ENCODE data around the gene IDS.
"Not testable (repeated sequence)": the region's sequence is repeated elsewhere in the genome, so short reads cannot be mapped to it uniquely, and the experiment has no call there.

Gene IDS

GRCh38 chrX:149539283-149540130 is 34.4 kb upstream of the IDS start:
- peak; percentile 64 to 82 for DNase-seq (ENCODE audit: low spot score in 2 of 2)
- Mint-ChIP-seq H3K4me3 (peak overlapping the region; percentile 96), H3K27ac (peak overlapping the region; percentile 100)

DNA sequence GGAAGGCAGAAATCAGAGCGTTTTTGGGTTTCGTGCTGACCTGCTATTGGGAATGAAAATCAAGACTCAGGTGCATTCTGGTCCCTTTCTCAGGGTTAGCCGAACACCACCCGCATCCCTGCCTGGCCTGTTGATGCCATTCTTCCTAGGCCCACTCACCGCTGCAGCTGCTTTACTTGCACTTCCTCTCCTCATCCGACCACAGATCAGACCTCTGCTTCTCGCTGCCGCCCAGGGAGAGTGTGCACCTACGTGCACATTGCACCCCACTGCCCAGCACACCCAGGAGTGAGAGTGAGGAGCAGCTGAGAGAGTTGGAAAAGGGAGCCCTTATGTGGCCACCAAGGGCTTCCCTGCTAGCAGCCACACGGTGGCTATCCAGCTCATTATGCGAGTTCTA is 32.4 kb upstream of the IDS start:
- peak; percentile 10 for ATAC-seq (ENCODE audit: low read depth)
- DNase-seq (ENCODE audit: low spot score in 2 of 2); H3K27me3 Mint-ChIP-seq; H3K9me3 Mint-ChIP-seq; H3K36me3 Mint-ChIP-seq; H3K27ac Mint-ChIP-seq; H3K4me3 Mint-ChIP-seq; H3K4me1 Mint-ChIP-seq: not testable (repeated sequence)

More at GRCh38 chrX:149539283-149540130, 34.4 kb upstream of the IDS start:
- Mint-ChIP-seq H3K27me3 (no peaks in the 10 kb centered on the region), H3K9me3 (no peaks in the 10 kb centered on the region), H3K4me1 (peaks cover 10% of the 10 kb centered on the region), H3K36me3 (peaks cover 10% of the 10 kb centered on the region)
- peak; percentile 54 for ATAC-seq (ENCODE audit: low read depth)

- H3K9me3 Mint-ChIP-seq; H3K36me3 Mint-ChIP-seq; H3K4me3 Mint-ChIP-seq; ATAC-seq (ENCODE audit: low read depth); H3K27me3 Mint-ChIP-seq; H3K27ac Mint-ChIP-seq; DNase-seq (ENCODE audit: low spot score in 2 of 2): not testable (repeated sequence)
- H3K4me1 Mint-ChIP-seq, result peaks cover 10% of the 10 kb centered on the region
Measured at GRCh38 chrX:149534926-149535602, 30.0 kb upstream of the IDS start.

- H3K36me3 Mint-ChIP-seq; H3K9me3 Mint-ChIP-seq; H3K27ac Mint-ChIP-seq; ATAC-seq (ENCODE audit: low read depth); H3K27me3 Mint-ChIP-seq; H3K4me3 Mint-ChIP-seq; DNase-seq (ENCODE audit: low spot score in 2 of 2): not testable (repeated sequence)
- peaks cover 10% of the 10 kb centered on the region for H3K4me1 Mint-ChIP-seq
Measured at GRCh38 chrX:149533999-149534398, 28.9 kb upstream of the IDS start.

DNA sequence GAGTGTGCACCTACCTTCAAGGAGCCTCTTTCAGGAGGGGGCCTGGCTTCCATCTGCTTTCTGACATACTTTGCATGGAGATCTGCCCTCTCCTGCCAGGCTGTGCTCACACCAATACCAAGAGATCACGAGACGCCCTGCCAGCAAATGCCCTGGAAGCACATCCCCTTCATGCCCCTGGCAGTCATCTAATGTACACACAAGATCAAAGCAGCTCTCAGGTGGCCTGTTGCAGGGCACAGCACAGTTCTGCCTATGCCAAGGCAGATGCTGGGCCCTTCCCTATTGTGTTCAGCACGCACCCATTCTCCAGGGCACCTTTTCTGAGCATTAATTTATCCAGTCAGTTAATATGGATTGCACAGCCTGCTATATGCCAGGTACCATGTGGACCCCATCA is 27.8 kb upstream of the IDS start:
- not testable (repeated sequence) for ATAC-seq (ENCODE audit: low read depth); H3K27ac Mint-ChIP-seq; H3K27me3 Mint-ChIP-seq; DNase-seq (ENCODE audit: low spot score in 2 of 2); H3K9me3 Mint-ChIP-seq; H3K36me3 Mint-ChIP-seq; H3K4me3 Mint-ChIP-seq
- H3K4me1 Mint-ChIP-seq, result peaks cover 10% of the 10 kb centered on the region

DNA sequence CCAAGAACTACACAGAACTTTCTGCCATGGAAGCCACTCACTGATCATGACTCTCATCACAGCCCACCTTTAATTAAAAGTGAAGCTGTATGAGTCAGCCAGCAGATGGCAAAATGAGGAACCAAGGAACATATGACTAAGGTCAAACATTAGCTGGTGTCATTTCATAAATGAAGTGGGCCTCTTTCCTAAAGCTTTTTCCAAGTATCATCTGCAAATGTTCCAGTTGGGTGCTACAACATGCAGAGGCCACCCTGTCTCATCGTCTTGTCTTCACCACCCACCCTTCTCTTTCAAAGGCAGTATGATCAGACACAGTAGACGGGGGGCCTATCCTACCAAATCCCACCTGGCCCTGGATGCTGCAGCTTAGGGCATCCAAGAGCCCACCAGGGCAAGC is 26.5 kb upstream of the IDS start:
- Mint-ChIP-seq H3K9me3 (no peaks in the 10 kb centered on the region), H3K36me3 (peaks cover 10% of the 10 kb centered on the region), H3K27ac (no peak overlapping the region), H3K4me1 (peaks cover 8% of the 10 kb centered on the region), H3K27me3 (no peaks in the 10 kb centered on the region), H3K4me3 (no peak overlapping the region)
- ATAC-seq (ENCODE audit: low read depth) (peak; percentile 81), DNase-seq (ENCODE audit: low spot score in 2 of 2) (no peak)

GRCh38 chrX:149528381-149528780 is 23.3 kb upstream of the IDS start:
- Mint-ChIP-seq H3K4me1 (peaks cover 7% of the 10 kb centered on the region), H3K27ac (no peak overlapping the region), H3K9me3 (no peaks in the 10 kb centered on the region), H3K27me3 (no peaks in the 10 kb centered on the region), H3K4me3 (no peak overlapping the region), H3K36me3 (no peaks in the 10 kb centered on the region)
- no peak for DNase-seq (ENCODE audit: low spot score in 2 of 2)
- ATAC-seq (ENCODE audit: low read depth), result no peak

DNA sequence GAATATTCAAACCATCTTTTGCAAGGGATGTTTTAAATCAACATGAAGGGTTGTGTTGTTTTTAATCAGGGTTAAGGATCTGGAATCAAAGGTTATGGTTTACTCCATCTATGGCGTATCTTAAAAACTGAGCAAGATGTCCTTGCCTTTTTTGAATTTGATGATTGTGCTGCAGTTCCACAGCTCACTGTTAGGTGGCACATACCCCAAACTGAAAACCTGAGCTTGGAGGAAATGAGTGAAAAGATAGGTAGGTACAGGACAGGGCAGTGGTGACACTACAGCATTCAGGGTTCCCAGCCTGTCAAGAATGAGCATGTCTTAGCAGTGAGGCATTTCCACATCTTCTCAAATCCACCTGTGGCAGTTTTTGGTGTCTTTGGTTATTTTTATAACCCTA is 22.6 kb upstream of the IDS start:
- Mint-ChIP-seq H3K36me3 (no peaks in the 10 kb centered on the region), H3K27me3 (no peaks in the 10 kb centered on the region), H3K27ac (no peak overlapping the region), H3K9me3 (no peaks in the 10 kb centered on the region), H3K4me1 (peaks cover 7% of the 10 kb centered on the region), H3K4me3 (no peak overlapping the region)
- DNase-seq (ENCODE audit: low spot score in 2 of 2) (no peak), ATAC-seq (ENCODE audit: low read depth) (peak; percentile 11)

DNA sequence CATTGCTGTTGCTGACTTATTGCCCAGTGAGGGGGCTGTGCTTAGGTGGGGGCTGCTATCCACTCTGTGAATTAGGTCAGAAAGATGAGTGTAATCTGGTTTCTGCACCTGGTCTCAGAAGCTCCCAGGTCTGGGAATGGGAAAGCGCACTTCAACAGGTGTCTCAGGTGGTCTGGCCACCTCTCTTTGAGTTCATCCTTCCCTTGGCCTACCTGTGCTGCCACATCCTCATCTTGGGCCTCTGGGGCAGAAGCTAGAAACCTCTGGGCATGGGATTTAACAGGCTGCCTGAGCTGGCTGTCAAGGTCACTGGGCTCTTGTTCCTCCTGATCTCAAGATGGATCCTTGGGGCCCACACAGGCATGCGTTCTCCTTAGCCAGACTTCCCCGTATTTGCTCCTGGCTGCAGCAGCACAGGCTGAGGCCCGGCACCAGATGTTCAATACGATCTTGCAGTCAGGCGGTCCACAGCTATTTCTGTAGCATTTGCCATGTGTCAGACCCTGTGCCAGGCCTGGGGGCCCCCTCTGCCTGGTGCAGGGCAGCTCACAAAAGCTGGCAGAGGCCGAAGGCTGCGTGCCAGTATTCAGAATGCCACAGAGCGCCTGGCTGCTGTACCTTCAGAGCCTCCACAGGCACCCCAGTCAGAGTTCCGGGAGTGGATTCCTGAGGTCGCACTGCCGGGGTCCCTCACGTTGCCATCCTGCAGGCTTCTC is 21.4 kb upstream of the IDS start:
- not testable (repeated sequence) for H3K9me3 Mint-ChIP-seq; H3K36me3 Mint-ChIP-seq; H3K4me3 Mint-ChIP-seq; ATAC-seq (ENCODE audit: low read depth); H3K4me1 Mint-ChIP-seq; H3K27me3 Mint-ChIP-seq; DNase-seq (ENCODE audit: low spot score in 2 of 2)
- H3K27ac Mint-ChIP-seq, result peak overlapping the region; percentile 87

DNA sequence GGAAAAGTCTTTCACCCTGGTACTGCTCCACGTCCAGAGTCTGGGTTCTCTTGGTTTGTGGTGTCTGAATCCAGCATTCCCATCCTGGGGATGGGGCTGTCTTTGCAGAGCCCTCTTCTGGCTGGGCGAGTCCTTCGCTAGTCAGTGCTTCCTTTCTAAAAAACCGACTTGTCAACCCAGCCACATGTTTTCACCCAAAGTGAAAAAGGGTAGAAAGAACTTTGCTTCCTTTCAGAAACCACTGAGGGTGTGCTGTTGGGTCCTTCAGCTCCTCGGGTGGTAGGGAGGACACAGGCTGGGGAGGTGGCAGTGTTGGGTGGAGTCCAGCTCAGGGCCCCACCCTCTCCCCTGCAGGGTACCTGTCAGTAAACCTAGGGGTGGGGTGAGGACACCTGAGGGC is 20.8 kb upstream of the IDS start:
- H3K4me1 Mint-ChIP-seq, H3K36me3 Mint-ChIP-seq, H3K27me3 Mint-ChIP-seq, H3K9me3 Mint-ChIP-seq: not testable (repeated sequence)
- Mint-ChIP-seq H3K27ac (peak overlapping the region; percentile 87), H3K4me3 (peak overlapping the region; percentile 53)
- DNase-seq (ENCODE audit: low spot score in 2 of 2) (peak in 1 of 2 donors; percentile 28), ATAC-seq (ENCODE audit: low read depth) (peak; percentile 46)

- H3K4me1 Mint-ChIP-seq, H3K27me3 Mint-ChIP-seq, H3K9me3 Mint-ChIP-seq, H3K4me3 Mint-ChIP-seq, H3K36me3 Mint-ChIP-seq: not testable (repeated sequence)
- ATAC-seq (ENCODE audit: low read depth) (peak; percentile 87), DNase-seq (ENCODE audit: low spot score in 2 of 2) (peak in 1 of 2 donors; percentile 30)
- H3K27ac Mint-ChIP-seq, result peak overlapping the region; percentile 87
Measured at GRCh38 chrX:149525389-149525788, 20.3 kb upstream of the IDS start.

- no peaks in the 10 kb centered on the region for H3K27me3 Mint-ChIP-seq
- no peaks in the 10 kb centered on the region for H3K9me3 Mint-ChIP-seq
- DNase-seq (ENCODE audit: low spot score in 2 of 2), result no peak
- H3K36me3 Mint-ChIP-seq, result no peaks in the 10 kb centered on the region
- no peak for ATAC-seq (ENCODE audit: low read depth)
- peak overlapping the region; percentile 17 for H3K27ac Mint-ChIP-seq
- no peak overlapping the region for H3K4me3 Mint-ChIP-seq
- peaks cover 2% of the 10 kb centered on the region for H3K4me1 Mint-ChIP-seq
Measured at GRCh38 chrX:149522916-149523315, 17.8 kb upstream of the IDS start.

GRCh38 chrX:149521438-149521837 is 16.3 kb upstream of the IDS start:
- no peaks in the 10 kb centered on the region for H3K27me3 Mint-ChIP-seq
- ATAC-seq (ENCODE audit: low read depth), result no peak
- H3K4me3 Mint-ChIP-seq, result no peak overlapping the region
- H3K36me3 Mint-ChIP-seq, result peaks cover 2% of the 10 kb centered on the region
- no peaks in the 10 kb centered on the region for H3K9me3 Mint-ChIP-seq
- no peak for DNase-seq (ENCODE audit: low spot score in 2 of 2)
- peaks cover 2% of the 10 kb centered on the region for H3K4me1 Mint-ChIP-seq
- no peak overlapping the region for H3K27ac Mint-ChIP-seq

- H3K27me3 Mint-ChIP-seq; H3K4me1 Mint-ChIP-seq; DNase-seq (ENCODE audit: low spot score in 2 of 2); H3K4me3 Mint-ChIP-seq; H3K27ac Mint-ChIP-seq; H3K36me3 Mint-ChIP-seq; H3K9me3 Mint-ChIP-seq; ATAC-seq (ENCODE audit: low read depth): not testable (repeated sequence)
Measured at GRCh38 chrX:149520636-149521277, 15.7 kb upstream of the IDS start.

All from memory B cell (primary cell).